GM12878 (cell line): ENCODE results near the gene CEP63. TPM values are rescaled to one million over a fixed set of nuclear protein-coding genes. Genes with fewer than 3 reads are reported as not detected.

Experiments used
- ATAC-seq: fragments of 200-7000 bp; cut with Tn5 transposase; 3 replicates; pipeline ENCODE4 v1.9.1; 2020; ENCODE audit warnings: mild to moderate bottlenecking, moderate library complexity
- BruUV-seq: library from RNA; stranded (reverse); fragments of 400-500 nt; replicated peaks from 2 replicates; lab custom pipeline; 2021; lab: Mats Ljungman, UMichigan
- CTCF ChIA-PET: fragments of 300-600 bp; sonication (Branson Sonifier 250); formaldehyde crosslinking; extraction: SDS; loops from one replicate; lab custom pipeline; 2021; ENCODE audit warnings: inconsistent platforms; lab: Yijun Ruan, JAX
- POLR2A ChIA-PET: fragments of 350-600 bp; formaldehyde crosslinking; extraction: SDS; loops from one replicate; lab custom pipeline; 2021; ENCODE audit warnings: inconsistent platforms; lab: Charles Lee
- RAD21 ChIA-PET: fragments of 300-600 bp; sonication (Branson Sonifier 250); formaldehyde crosslinking; loops from one replicate; lab custom pipeline; 2023; ENCODE audit warnings: antibody characterized with exemption; ENCODE audit not compliant: unreplicated experiment; lab: Charles Lee
- SMC1A ChIA-PET: fragments of 300-600 bp; sonication (Branson Sonifier 250); formaldehyde crosslinking; loops from one replicate; lab custom pipeline; 2023; ENCODE audit not compliant: unreplicated experiment, uncharacterized antibody; lab: Charles Lee
- DNase-seq: peaks from one replicate; pipeline ENCODE4 v3.0.0-alpha.2; 2011; ENCODE audit warnings: low read depth, low spot score
- FAIRE-seq: peaks from 3 replicates; lab custom pipeline; 2011; peaks lifted over from hg19 to GRCh38; lab: Jason Lieb, UNC
- H2AFZ ChIP-seq: 2 replicates; pipeline ENCODE4 v1.6.0; 2011; ENCODE audit warnings: low read depth, low read length, control low read depth; ENCODE audit not compliant: control insufficient read depth
- H3K27ac ChIP-seq: 2 replicates; pipeline ENCODE4 v1.5.1; 2011; ENCODE audit warnings: control low read depth; ENCODE audit not compliant: control insufficient read depth, insufficient read depth
- H3K27me3 ChIP-seq, 2 experiments: replicated peaks in 1 of 2; 2 replicates each; pipeline versions ENCODE4 v1.6.0 to v1.6.1; 2011; ENCODE audit warnings: low read length in 1 of 2; ENCODE audit not compliant: control insufficient read depth in 2 of 2, insufficient read depth in 2 of 2
- H3K36me3 ChIP-seq, 2 experiments: 2 replicates each; pipeline ENCODE4 v1.5.1; 2011; ENCODE audit warnings: low read length in 1 of 2; ENCODE audit not compliant: control insufficient read depth in 2 of 2, insufficient read depth in 2 of 2
- H3K4me1 ChIP-seq: 2 replicates; pipeline ENCODE4 v1.6.1; 2011; ENCODE audit warnings: mild to moderate bottlenecking, low read length, moderate library complexity, mixed read lengths; ENCODE audit not compliant: control insufficient read depth, insufficient read depth
- H3K4me2 ChIP-seq: 2 replicates; pipeline ENCODE4 v1.6.0; 2011; ENCODE audit warnings: control low read depth; ENCODE audit not compliant: control insufficient read depth, insufficient read depth
- H3K4me3 ChIP-seq: fragments of 200-600 bp; sonication (generic); 2 replicates; pipeline ENCODE4 v1.5.1; 2016
- H3K79me2 ChIP-seq: 2 replicates; pipeline ENCODE4 v1.6.0; 2011; ENCODE audit warnings: low read length; ENCODE audit not compliant: control insufficient read depth, insufficient read depth
- H3K9ac ChIP-seq: 2 replicates; pipeline ENCODE4 v1.8.0; 2011; ENCODE audit warnings: low read length, control low read depth, mixed read lengths; ENCODE audit not compliant: control insufficient read depth, insufficient read depth
- H3K9me3 ChIP-seq: replicated peaks from 3 replicates; pipeline ENCODE4 v1.5.1; 2011; ENCODE audit warnings: mild to moderate bottlenecking, low read length; ENCODE audit not compliant: control insufficient read depth, insufficient read depth
- H4K20me1 ChIP-seq: 2 replicates; pipeline ENCODE4 v1.6.0; 2011; ENCODE audit not compliant: control insufficient read depth, insufficient read depth
- BCL3 ChIP-seq: IDR thresholded peaks from 2 replicates; pipeline ENCODE4 v1.6.1; 2011; ENCODE audit warnings: borderline replicate concordance, low read depth, mild to moderate bottlenecking, moderate library complexity, low read length; ENCODE audit not compliant: insufficient read depth, poor library complexity, severe bottlenecking
- CEBPB ChIP-seq, 2 experiments: fragments of 150-350 bp in 1 of 2; IDR thresholded peaks; 2 replicates each; pipeline ENCODE4 v1.6.1; 2012 to 2014; ENCODE audit warnings: low read depth in 2 of 2, low read length in 2 of 2, borderline replicate concordance in 1 of 2, inconsistent platforms in 1 of 2
- GATAD2B ChIP-seq: fragments of 450-650 bp; conservative IDR thresholded peaks from 2 replicates; pipeline ENCODE4 v1.6.1; 2017; ENCODE audit warnings: low read depth, mild to moderate bottlenecking, moderate library complexity
- HSF1 ChIP-seq: fragments of 150-350 bp; IDR thresholded peaks from 2 replicates; pipeline ENCODE4 v1.6.1; 2014; ENCODE audit warnings: mild to moderate bottlenecking, low read depth, low read length
- IRF4 ChIP-seq: IDR thresholded peaks from 2 replicates; pipeline ENCODE4 v1.6.1; 2011; ENCODE audit warnings: low read depth, low read length
- NFYA ChIP-seq: IDR thresholded peaks from 2 replicates; pipeline ENCODE4 v1.6.1; 2011; ENCODE audit warnings: low read depth, mild to moderate bottlenecking, low read length, improper control_type of control experiment, borderline replicate concordance
- RCOR1 ChIP-seq: conservative IDR thresholded peaks from 2 replicates; pipeline ENCODE4 v1.6.1; 2012; ENCODE audit warnings: low read depth, low read length, improper control_type of control experiment
- SIN3A ChIP-seq: IDR thresholded peaks from 2 replicates; pipeline ENCODE4 v1.6.1; 2012; ENCODE audit warnings: low read depth, low read length, improper control_type of control experiment
- SREBF2 ChIP-seq: IDR thresholded peaks from 2 replicates; pipeline ENCODE4 v1.6.1; 2012; ENCODE audit warnings: mild to moderate bottlenecking, low read length
- STAT3 ChIP-seq: IDR thresholded peaks from 2 replicates; pipeline ENCODE4 v1.6.1; 2011; ENCODE audit warnings: low read depth, low read length, improper control_type of control experiment
- USF1 ChIP-seq: IDR thresholded peaks from 2 replicates; pipeline ENCODE4 v1.6.1; 2011; ENCODE audit warnings: borderline replicate concordance, low read depth, mild to moderate bottlenecking, moderate library complexity, mixed read lengths, low read length; ENCODE audit not compliant: insufficient read depth; ENCODE audit errors: extremely low read length
- YBX1 ChIP-seq: fragments of 450-650 bp; IDR thresholded peaks from 2 replicates; pipeline ENCODE4 v1.6.1; 2016; ENCODE audit warnings: antibody characterized with exemption
- ZNF687 ChIP-seq: fragments of 450-650 bp; IDR thresholded peaks from 2 replicates; pipeline ENCODE4 v1.6.1; 2017; ENCODE audit warnings: mild to moderate bottlenecking, moderate library complexity
- WGBS: methylation state at CpG from one replicate; pipeline ENCODE4 v1.1.6; 2016; ENCODE audit warnings: low lambda C conversion rate; ENCODE audit not compliant: insufficient replicate concordance, insufficient coverage; ENCODE audit errors: missing lambda C conversion rate; 5-methylcytosine and 5-hydroxymethylcytosine counted together
- in situ Hi-C: fragments of 300-500 bp; cut with MboI; formaldehyde crosslinking; loops from 9 replicates; pipeline ENCODE4 v1.14.3; 2018; ENCODE audit warnings: mixed read lengths
- intact Hi-C: fragments of 100-400 bp; cut with micrococcal nuclease; formaldehyde crosslinking; loops from one replicate; pipeline ENCODE4 v1.14.2; 2022; ENCODE audit not compliant: unreplicated experiment
- polyA plus RNA-seq, 11 experiments: library from polyadenylated mRNA; depleted of rRNA in 4 of 11; unstranded in 6 of 11; stranded (reverse) in 5 of 11; fragments of >200 nt; fragmentation: Nextera tagmentation in 4 of 11; fragmentation: Illumina TruSeq in 1 of 11; extraction: Ambion mirVana in 4 of 11; extraction: Trizol in 1 of 11; gene quantifications; 1 replicate in 1 of 11; 2 replicates in 10 of 11; pipeline versions ENCODE4 v1.2.1 to v1.2.3, GENCODE V29; 2011 to 2016; ENCODE audit warnings: inconsistent platforms in 2 of 11, missing spikeins in 2 of 11, low read depth in 1 of 11
- total RNA-seq, 4 experiments: library from RNA; depleted of rRNA in 3 of 4; stranded (reverse); fragments of >200 nt in 3 of 4; fragmentation: Illumina TruSeq in 1 of 4; extraction: Trizol in 1 of 4; gene quantifications; 2 replicates each; pipeline versions ENCODE4 v1.2.1 to v1.2.3, GENCODE V29; 2013 to 2021

Gene CEP63
- total and polyA plus RNA-seq, 10 of the 15 experiments (the other 5 are each of a cell fraction or from before 2014, with no cell fraction given): 14.0 to 36.9 (median 26.8) TPM

GRCh38 chr3:134603956-134604355, 118.1 kb downstream of the CEP63 start:
- in situ Hi-C loops: loop anchor here (5.0 to 10.0 kb wide), 2 partner anchors 901 to 1283 kb away; no protein-coding TSS in a partner anchor
- H3K9me3 ChIP-seq: no peaks in the 10 kb centered on the region
- no peaks in the 10 kb centered on the region for H3K79me2 ChIP-seq
- DNase-seq (no peak), ATAC-seq (no peak), FAIRE-seq (no peak)
- no TSS peak for BruUV-seq
- H3K36me3 ChIP-seq: no peaks in the 10 kb centered on the region
- no peak overlapping the region for H2AFZ ChIP-seq
- H4K20me1 ChIP-seq: no peaks in the 10 kb centered on the region
- intact Hi-C loops: loop anchor here (5.0 kb wide), 1 partner anchor 1438 kb away; no protein-coding TSS in a partner anchor
- no peaks in the 10 kb centered on the region for H3K4me1 ChIP-seq
- ChIA-PET CTCF (interaction anchor here (0.7 to 2.2 kb wide), 6 partner anchors 11 to 1438 kb away, joined by 3 to 7 read pairs (median 4); no protein-coding TSS in a partner anchor), RAD21 (interaction anchor here (1.6 kb wide), 1 partner anchor 637 kb away, joined by 4 read pairs; no protein-coding TSS in a partner anchor)
- WGBS: 40% methylated on average over 13 of the region's 13 CpGs
- TF ChIP-seq CEBPB (IDR thresholded peaks at IDR 0.05; ENCODE audit: borderline replicate concordance in 1 of 2, low read depth in 2 of 2, low read length in 2 of 2) (no peak), IRF4 (no peak), BCL3 (no peak), GATAD2B (no peak), STAT3 (no peak), ZNF687 (no peak), YBX1 (no peak), USF1 (no peak), NFYA (no peak), RCOR1 (no peak), SIN3A (no peak), SREBF2 (no peak), HSF1 (no peak)
- TF ChIP-seq, all 136 proteins: peak for 0
- no peaks in the 10 kb centered on the region; a peak in 1 of 4 replicates for H3K27me3 ChIP-seq
- no peak overlapping the region for H3K4me3 ChIP-seq
- no peak overlapping the region for H3K4me2 ChIP-seq
- H3K27ac ChIP-seq: no peak overlapping the region
- POLR2A ChIA-PET: no interaction called here
- SMC1A ChIA-PET: interaction anchor here (1.2 to 2.1 kb wide), 2 partner anchors 12 to 900 kb away, joined by 6 to 7 read pairs; no protein-coding TSS in a partner anchor
- H3K9ac ChIP-seq: no peak overlapping the region
